ENCODE measurements around the gene SYAP1.

GRCh38 chrX:16708016-16708415 lies 11.4 kb upstream of the SYAP1 start:
- no peak for TF ChIP-seq CTCF (IDR thresholded peaks at IDR 0.05)
- no peak for TF ChIP-seq ZFX (IDR thresholded peaks at IDR 0.05; ENCODE audit: borderline replicate concordance)

All from 22Rv1 (cell line).